DMS79 (cell line): ENCODE data around the gene SETD9.

Experiments
- DNase-seq: peaks from one replicate; lab custom pipeline; 2025; lab: John Stamatoyannopoulos, UW

Gene SETD9

GRCh38 chr5:56909294-56910209, at the start of gene SETD9:
SETD9 (plus strand) TSS chr5:56909596; CDS start chr5:56909646, 50 bp downstream.
- DNase-seq = peak; percentile 75

GRCh38 chr5:56861893-56862485, 47.4 kb upstream of the SETD9 start:
- no peak for DNase-seq

GRCh38 chr5:56862909-56863308, 46.5 kb upstream of the SETD9 start:
- DNase-seq = no peak

- DNase-seq = no peak
These were observed 37.6 kb upstream of the SETD9 start for GRCh38 chr5:56871777-56872176.

- DNase-seq = no peak
These were observed 36.3 kb upstream of the SETD9 start for GRCh38 chr5:56873056-56873455.

GRCh38 chr5:56876327-56876726, 33.1 kb upstream of the SETD9 start:
- no peak for DNase-seq

- DNase-seq = no peak
These were observed 27.8 kb upstream of the SETD9 start for GRCh38 chr5:56881571-56881970.

GRCh38 chr5:56893251-56893951, 16.0 kb upstream of the SETD9 start:
- DNase-seq = no peak

- no peak for DNase-seq
These were observed 12.6 kb upstream of the SETD9 start for GRCh38 chr5:56896763-56897162.

- DNase-seq = no peak
These were observed 11.2 kb upstream of the SETD9 start for GRCh38 chr5:56898213-56898612.

GRCh38 chr5:56900395-56900794, 9.0 kb upstream of the SETD9 start:
- no peak for DNase-seq

GRCh38 chr5:56900858-56901578, 8.4 kb upstream of the SETD9 start:
- no peak for DNase-seq

GRCh38 chr5:56908942-56909293, 478 bp upstream of the SETD9 start:
- DNase-seq = no peak

- no peak for DNase-seq
These were observed 992 bp downstream of the SETD9 start for GRCh38 chr5:56910210-56910965.

- no peak for DNase-seq
These were observed 4.4 kb downstream of the SETD9 start for GRCh38 chr5:56913766-56914165.

GRCh38 chr5:56914678-56915077, 5.3 kb downstream of the SETD9 start:
- DNase-seq = no peak

- DNase-seq = no peak
These were observed 8.1 kb downstream of the SETD9 start for GRCh38 chr5:56917534-56917933.

GRCh38 chr5:56918054-56918453, 8.7 kb downstream of the SETD9 start:
- no peak for DNase-seq

GRCh38 chr5:56919942-56920662, 10.7 kb downstream of the SETD9 start:
- no peak for DNase-seq

GRCh38 chr5:56922922-56923321, 13.5 kb downstream of the SETD9 start:
- DNase-seq = no peak

- no peak for DNase-seq
These were observed 24.9 kb downstream of the SETD9 start for GRCh38 chr5:56934325-56934724.
